Ishikawa (cell line): ENCODE data around the gene SCD5.

Source experiments
- CEBPB ChIP-seq: IDR thresholded peaks from 2 replicates; pipeline ENCODE4 v1.6.1; 2012
- CREB1 ChIP-seq: IDR thresholded peaks from 2 replicates; pipeline ENCODE4 v1.6.1; 2012; ENCODE audit warnings: low read depth
- EGR1 ChIP-seq: IDR thresholded peaks from 2 replicates; pipeline ENCODE4 v1.6.1; 2012
- EP300 ChIP-seq: IDR thresholded peaks from 2 replicates; pipeline ENCODE4 v1.6.1; 2012; ENCODE audit warnings: borderline replicate concordance
- FOXM1 ChIP-seq: IDR thresholded peaks from 2 replicates; pipeline ENCODE4 v1.6.1; 2012; ENCODE audit warnings: low read depth, borderline replicate concordance
- NFIC ChIP-seq: IDR thresholded peaks from 2 replicates; pipeline ENCODE4 v1.6.1; 2012
- RAD21 ChIP-seq: IDR thresholded peaks from 2 replicates; pipeline ENCODE4 v1.6.1; 2012; ENCODE audit warnings: low read depth
- TAF1 ChIP-seq: IDR thresholded peaks from 2 replicates; pipeline ENCODE4 v1.6.1; 2012; ENCODE audit warnings: low read depth, mild to moderate bottlenecking
- TCF12 ChIP-seq: IDR thresholded peaks from 2 replicates; pipeline ENCODE4 v1.6.1; 2012; ENCODE audit warnings: low read depth
- TEAD4 ChIP-seq: IDR thresholded peaks from 2 replicates; pipeline ENCODE4 v1.6.1; 2012
- YY1 ChIP-seq: IDR thresholded peaks from 2 replicates; pipeline ENCODE4 v1.6.1; 2012; ENCODE audit warnings: low read depth
- ZBTB7A ChIP-seq: IDR thresholded peaks from 2 replicates; pipeline ENCODE4 v1.6.1; 2012; ENCODE audit warnings: low read depth
- TF ChIP-seq, protein P1 (sequence below): IDR thresholded peaks from 2 replicates; pipeline ENCODE4 v1.6.1; 2012; ENCODE audit warnings: low read depth, mild to moderate bottlenecking
- TF ChIP-seq, protein P2 (sequence below): IDR thresholded peaks from 2 replicates; pipeline ENCODE4 v1.6.1; 2012
- TF ChIP-seq, protein P3 (sequence below): IDR thresholded peaks from 2 replicates; pipeline ENCODE4 v1.6.1; 2012

Gene SCD5

DNA sequence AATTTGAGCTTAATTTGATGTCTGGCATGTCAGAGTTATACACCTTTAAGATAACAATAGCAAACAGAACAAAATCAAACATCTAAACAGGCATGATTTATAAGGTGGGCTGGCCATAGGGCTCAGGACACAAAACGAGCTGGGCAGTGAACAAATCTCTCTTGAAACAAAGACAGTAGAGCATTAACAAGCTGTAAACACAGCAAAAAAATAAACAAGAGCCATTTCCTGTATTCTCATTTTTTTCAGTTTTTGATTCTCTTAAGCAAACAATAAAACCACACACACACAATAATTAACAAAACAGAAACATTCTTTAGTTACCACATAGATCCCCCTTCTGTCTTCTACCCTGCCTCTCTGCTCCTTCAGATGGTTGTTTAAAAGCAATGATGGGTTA lies 168.5 kb downstream of the SCD5 start:
- TF ChIP-seq TCF12 (no peak), CEBPB (no peak), EGR1 (no peak), TEAD4 (no peak), CREB1 (no peak), ZBTB7A (no peak), TAF1 (no peak), EP300 (no peak), FOXM1 (no peak), NFIC (no peak), YY1 (no peak), RAD21 (no peak)
- TF ChIP-seq, protein P1, sequence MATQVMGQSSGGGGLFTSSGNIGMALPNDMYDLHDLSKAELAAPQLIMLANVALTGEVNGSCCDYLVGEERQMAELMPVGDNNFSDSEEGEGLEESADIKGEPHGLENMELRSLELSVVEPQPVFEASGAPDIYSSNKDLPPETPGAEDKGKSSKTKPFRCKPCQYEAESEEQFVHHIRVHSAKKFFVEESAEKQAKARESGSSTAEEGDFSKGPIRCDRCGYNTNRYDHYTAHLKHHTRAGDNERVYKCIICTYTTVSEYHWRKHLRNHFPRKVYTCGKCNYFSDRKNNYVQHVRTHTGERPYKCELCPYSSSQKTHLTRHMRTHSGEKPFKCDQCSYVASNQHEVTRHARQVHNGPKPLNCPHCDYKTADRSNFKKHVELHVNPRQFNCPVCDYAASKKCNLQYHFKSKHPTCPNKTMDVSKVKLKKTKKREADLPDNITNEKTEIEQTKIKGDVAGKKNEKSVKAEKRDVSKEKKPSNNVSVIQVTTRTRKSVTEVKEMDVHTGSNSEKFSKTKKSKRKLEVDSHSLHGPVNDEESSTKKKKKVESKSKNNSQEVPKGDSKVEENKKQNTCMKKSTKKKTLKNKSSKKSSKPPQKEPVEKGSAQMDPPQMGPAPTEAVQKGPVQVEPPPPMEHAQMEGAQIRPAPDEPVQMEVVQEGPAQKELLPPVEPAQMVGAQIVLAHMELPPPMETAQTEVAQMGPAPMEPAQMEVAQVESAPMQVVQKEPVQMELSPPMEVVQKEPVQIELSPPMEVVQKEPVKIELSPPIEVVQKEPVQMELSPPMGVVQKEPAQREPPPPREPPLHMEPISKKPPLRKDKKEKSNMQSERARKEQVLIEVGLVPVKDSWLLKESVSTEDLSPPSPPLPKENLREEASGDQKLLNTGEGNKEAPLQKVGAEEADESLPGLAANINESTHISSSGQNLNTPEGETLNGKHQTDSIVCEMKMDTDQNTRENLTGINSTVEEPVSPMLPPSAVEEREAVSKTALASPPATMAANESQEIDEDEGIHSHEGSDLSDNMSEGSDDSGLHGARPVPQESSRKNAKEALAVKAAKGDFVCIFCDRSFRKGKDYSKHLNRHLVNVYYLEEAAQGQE, result no peak
- TF ChIP-seq, protein P2, sequence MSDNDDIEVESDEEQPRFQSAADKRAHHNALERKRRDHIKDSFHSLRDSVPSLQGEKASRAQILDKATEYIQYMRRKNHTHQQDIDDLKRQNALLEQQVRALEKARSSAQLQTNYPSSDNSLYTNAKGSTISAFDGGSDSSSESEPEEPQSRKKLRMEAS, result no peak
- TF ChIP-seq, protein P3, sequence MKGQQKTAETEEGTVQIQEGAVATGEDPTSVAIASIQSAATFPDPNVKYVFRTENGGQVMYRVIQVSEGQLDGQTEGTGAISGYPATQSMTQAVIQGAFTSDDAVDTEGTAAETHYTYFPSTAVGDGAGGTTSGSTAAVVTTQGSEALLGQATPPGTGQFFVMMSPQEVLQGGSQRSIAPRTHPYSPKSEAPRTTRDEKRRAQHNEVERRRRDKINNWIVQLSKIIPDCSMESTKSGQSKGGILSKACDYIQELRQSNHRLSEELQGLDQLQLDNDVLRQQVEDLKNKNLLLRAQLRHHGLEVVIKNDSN, result no peak

DNA sequence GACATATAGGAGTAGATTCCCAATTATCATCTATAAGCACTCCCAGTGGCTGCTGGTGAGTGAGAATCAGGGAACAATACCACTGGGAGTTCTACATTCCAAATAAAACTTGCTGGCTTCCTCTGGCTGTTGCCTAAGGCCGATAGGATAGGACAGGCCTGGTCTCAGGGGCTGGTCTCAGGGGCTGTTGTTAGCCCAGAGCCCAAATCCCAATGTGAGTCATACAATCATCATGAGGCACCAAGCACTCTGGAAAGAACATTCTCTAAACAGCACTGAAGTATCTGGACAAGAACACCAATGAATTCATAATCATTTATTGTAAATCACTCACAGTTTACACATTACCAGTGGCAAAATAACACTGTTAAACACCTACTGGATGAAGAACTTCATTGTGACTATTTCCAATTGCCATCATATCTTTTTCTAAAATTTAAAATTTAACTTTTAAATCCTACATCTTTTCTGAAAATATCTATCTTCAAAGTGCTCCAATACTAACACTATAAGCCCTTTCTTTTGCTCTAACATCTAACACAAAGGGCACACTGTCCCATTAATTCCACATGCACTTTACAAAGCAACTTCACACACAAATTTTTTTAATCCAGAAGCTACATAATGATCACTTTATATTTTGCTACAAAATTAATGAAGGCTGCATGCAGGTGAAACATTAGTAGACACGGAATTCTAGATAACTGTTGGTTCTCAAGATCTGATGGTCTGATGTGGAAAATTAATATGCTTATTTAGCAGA lies 169.2 kb downstream of the SCD5 start:
- TF ChIP-seq, protein P1, result no peak
- TF ChIP-seq ZBTB7A, result no peak
- no peak for TF ChIP-seq TCF12
- TF ChIP-seq, protein P2, result no peak
- TF ChIP-seq TEAD4, result no peak
- TF ChIP-seq, protein P3, result no peak
- no peak for TF ChIP-seq FOXM1
- TF ChIP-seq CREB1, result no peak
- TF ChIP-seq YY1, result no peak

DNA sequence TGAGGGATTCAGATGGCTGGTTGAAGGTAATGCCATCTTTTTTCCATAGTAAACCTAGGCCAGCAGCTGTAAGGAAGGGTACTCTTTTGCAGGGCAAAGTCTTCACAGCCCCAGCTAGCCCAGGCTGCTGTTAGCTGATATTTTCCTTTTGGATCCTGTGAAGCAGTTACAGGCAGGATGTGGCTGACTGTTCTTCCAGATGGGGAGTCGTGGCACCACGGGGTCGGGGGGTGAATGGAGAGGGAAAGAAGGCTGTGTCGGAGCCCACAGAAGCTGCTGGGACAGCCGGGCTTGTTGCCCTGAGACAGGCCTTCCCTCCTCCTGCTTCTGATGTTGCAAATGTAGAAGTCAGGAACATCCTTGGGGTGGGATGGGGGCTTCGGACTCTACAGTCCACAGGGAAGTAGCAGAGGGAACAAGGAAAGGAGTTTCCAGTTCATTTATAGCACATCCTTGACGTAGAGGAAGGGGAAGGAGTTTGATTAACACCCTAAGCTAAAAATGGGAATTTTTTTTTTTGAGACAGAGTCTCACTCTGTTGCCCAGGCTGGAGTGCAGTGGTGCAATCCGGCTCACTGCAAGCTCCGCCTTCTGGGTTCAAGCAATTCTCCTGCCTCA lies 172.2 kb downstream of the SCD5 start:
- TF ChIP-seq CREB1 (no peak), NFIC (no peak), FOXM1 (no peak), TEAD4 (no peak), EP300 (no peak), YY1 (no peak), TCF12 (no peak), CEBPB (no peak)

DNA sequence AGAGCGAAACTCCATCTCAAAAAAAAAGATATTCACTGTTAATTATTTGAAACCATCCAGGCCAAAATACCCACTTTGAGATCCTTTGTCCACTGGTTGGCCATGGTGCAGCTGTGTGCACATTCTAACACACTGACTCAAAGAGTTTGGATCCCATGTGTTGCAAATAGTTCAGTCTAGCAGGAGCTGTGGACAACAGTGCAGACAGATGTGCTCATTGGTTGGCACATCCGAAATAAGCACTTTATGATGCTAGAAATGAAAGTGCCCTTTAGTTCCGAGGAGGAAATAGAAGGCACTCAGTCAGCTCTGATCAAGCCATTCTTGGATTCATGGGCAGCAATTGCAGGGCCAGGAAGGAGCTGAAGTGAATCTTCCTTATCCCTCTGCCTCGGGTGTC lies 173.8 kb downstream of the SCD5 start:
- TF ChIP-seq FOXM1, result no peak
- no peak for TF ChIP-seq RAD21
- no peak for TF ChIP-seq EGR1
- no peak for TF ChIP-seq ZBTB7A
- no peak for TF ChIP-seq EP300
- TF ChIP-seq, protein P3, result no peak
- TF ChIP-seq CREB1, result no peak
- TF ChIP-seq, protein P2, result no peak
- TF ChIP-seq TEAD4, result no peak
- TF ChIP-seq TCF12, result no peak
- TF ChIP-seq, protein P1, result no peak
- no peak for TF ChIP-seq YY1
- TF ChIP-seq NFIC, result no peak
- TF ChIP-seq TAF1, result no peak
- TF ChIP-seq CEBPB, result no peak
